NCI-H1436 (cell line): Measurements from ENCODE around the gene CCNDBP1.
"Not testable (repeated sequence)": the region's sequence is repeated elsewhere in the genome, so short reads cannot be mapped to it uniquely, and the experiment has no call there.

Experiments
- DNase-seq: peaks from one replicate; lab custom pipeline; 2025; lab: John Stamatoyannopoulos, UW

CCNDBP1 gene

DNA sequence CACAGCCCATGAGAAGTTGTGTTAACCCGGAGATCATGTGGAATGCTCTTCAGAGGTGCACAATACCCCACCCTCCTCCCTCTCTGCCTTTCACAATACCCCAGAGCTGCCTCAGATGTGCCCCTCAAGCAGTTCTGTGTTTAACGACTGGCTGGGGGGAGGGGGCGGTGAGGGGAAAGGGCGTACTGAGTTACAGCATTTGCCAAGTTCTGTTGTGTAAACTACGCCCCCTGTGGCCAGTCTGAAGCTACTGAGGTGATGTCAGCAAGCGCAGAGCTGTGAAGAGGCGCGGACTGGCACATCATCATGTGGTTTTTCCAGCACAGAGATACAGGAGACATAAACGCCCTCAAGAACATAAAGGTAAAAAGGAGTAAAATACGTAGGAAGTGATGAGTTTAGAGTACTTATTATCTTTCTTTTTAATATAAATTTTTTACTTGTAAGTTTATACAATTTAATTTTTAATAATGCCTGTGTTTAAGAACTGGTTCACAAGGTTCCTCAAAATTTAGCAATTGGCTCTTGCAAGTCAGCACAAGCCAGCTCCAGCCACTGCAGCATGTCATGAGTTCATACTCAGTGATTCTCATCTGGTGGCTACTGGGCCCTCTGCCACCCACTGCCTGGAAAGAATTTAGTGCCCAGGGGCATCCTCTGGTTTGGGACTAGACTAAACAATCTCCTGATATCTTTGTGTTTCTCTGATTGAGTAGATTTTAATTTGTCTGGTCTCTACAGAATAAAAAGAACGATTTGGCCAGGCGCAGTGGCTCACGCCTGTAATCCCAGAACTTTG, 33.9 kb downstream of the CCNDBP1 start:
- DNase-seq: peak; percentile 3

DNA sequence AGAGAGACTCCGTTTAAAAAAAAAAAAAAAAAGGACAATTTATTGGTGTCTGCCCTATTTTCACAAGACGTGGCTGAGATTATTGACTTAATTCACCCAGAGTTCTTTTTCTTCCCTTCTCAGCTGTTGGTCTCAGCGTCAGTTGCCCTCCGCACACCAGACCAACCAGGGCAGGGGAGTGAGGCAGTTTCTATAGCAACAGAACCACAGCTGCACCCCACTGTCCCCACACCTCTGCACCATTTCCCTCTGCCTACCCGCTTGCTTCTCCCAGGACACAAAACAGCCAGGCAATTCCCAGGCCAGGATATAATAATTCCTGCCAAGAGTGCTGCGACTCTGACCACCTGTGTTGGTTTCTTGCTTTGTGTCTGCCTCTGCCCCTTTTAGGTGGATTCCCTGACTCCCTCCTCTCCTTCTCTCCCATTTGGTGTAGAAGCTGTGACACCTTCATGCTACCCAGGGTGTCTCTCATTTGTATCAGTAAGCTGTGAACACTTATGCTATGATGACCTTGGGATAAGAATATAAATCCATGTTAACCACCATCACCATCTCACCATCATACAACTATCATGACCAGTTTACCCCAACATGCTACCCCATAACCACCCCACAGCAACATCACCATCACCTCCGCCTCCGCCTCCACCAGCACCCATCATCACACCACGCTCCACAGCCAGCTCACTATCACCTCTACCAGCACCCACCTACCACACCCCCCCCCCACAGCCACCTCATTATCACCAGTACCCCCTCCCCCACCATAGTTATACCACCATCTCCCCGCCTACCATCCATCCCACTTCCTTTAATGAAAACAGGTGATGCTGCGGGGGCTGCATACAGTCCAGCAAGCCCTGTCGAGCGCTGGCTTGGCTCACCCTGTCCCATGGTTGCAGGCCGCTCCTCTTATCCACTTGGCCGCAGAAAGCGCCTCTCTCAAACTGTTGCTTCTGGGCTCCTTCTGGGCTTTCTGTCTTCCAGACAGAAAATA, 35.0 kb downstream of the CCNDBP1 start:
- DNase-seq: no peak

DNA sequence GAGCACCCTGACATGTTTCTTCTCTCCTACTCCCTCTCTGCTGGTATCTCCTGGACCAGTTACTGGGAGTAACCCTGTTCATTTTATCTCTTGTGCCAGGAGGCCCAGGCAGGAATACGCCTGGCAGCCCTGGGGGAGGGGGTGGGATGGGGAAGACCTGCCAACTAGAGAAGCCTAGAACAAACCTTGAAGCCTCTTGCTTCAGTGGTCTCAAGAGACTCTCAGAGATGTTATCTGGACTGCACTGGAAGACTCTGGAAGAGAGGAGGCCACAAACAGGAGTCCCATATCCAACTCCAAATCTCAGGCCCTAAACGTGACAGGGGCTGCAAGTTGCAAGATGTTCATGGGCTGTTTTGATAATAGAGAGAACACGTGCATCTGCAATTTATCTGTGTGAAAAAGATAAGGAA, 35.8 kb downstream of the CCNDBP1 start, which contains the start of gene EPB42:
EPB42 (minus strand) TSS at position 28 of the 413 bp plus-strand sequence. CDS start 193 bp downstream, outside the sequence.
- no peak for DNase-seq

DNA sequence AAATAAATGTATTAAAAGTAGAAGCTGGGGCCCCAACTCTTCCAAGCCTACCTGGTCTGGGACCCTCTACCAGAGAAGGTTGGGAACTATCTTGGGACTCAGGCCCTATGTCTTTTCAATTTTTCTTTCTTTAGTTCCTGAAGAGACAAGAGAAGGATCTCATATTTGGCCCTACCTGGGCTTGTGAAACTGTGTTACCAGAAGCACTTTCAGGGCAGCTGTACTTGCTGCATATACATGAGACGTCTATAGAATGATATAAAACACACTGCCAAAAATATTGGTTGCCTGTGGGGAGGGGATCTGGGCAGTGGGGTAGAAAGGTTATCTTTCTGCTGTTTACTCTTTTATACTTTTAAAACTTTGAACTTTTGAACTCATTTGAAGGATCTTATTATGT, 36.2 kb downstream of the CCNDBP1 start:
- no peak for DNase-seq

DNA sequence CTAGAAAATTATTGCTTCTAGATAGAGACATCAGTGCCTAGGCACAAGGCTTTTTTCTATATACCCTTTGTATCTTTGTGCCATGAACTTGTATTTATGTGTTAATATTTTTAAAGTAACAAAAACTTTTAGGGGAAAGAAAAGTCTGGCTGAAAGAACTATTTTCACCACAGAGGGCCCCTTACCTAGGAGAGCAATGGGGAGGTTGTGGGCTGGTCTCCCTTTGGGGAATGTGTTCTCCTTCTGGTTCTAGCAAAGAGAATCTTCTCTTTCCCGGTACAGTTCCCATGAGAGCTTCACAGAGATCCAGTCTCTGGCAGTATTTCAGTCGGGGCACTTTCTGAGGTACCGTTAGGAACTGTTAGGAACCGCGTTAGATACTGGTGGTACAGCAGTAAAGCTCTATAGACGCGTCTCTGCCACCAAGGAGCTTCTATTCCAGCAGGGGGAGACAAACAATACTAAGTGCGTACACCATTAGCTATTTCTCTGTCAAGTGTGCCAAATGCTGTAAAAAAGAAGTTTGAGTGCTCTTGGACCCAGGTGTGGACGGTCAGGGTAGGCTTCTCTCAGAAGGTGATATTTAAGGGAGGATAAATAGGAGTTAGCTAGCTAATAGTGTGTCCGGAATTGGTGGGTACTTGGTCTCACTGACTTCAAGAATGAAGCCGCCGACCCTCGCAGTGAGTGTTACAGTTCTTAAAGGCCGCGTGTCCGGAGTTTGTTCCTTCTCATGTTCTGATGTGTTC, 40.2 kb downstream of the CCNDBP1 start:
- peak; percentile 33 for DNase-seq

DNA sequence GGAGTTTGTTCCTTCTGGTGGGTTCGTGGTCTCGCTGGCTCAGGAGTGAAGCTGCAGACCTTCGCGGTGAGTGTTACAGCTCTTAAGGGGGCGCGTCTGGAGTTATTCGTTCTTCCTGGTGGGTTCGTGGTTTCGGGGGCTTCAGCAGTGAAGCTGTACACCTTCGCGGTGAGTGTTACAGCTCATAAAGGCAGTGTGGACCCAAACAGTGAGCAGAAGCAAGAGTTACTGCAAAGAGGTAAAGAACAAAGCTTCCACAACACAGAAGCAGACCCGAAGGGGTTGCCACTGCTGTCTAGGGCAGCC, 40.7 kb downstream of the CCNDBP1 start:
- DNase-seq: not testable (repeated sequence)

DNA sequence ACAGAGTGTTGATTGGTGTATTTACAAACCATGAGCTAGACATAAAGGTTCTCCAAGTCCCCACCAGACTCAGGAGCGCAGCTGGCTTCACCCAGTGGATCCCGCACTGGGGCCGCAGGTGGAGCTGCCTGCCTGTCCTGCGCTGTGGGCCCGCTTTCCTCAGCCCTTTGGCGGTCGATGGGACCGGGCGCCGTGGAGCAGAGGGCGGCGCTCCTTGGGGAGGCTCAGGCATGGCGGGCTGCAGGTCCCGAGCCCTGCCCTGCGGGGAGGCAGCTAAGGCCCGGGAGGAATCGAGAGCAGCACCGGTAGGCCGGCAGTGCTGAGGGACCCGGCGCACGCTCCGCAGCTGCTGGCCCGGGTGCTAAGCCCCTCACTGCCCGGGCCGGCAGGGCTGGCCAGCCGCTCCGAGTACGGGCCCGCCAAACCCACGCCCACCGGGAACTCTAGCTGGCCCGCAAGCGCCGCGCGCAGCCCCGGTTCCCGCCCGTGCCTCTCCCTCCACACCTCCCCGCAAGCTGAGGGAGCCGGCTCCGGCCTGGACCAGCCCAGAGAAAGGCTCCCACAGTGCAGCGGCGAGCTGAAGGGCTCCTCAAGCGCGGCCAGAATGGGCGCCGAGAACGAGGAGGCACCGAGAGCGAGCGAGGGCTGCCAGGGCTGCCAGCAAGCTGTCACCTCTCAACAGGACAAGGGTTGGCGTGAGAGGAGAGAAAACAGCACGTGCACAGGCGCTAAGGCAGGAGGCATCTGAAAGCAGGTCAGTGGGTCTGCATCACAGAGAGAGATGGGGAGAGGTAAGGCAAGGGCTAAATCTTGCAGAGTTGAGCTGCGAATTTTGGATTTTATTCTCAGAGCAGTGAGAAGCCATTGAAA, 41.5 kb downstream of the CCNDBP1 start:
- no peak for DNase-seq

DNA sequence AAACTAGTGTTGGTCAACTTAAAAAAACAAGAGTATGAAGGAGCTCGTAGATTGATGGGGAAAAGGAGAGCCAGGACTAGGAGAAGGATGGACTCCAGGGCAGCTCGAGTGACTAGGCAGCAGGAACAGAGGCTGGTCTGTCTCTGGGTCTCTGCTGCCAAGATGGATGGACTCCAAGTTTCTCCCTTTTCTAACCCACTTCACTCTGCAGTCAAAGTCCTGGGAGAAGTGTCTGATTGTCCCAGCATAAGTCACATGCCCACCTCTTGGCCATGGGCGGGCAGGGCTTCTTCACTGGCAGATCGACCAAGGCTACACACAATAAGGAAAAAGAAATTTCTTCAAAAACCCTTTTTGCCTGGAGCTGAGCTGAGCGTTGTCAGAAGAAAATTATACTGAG, 44.8 kb downstream of the CCNDBP1 start:
- DNase-seq: no peak

DNA sequence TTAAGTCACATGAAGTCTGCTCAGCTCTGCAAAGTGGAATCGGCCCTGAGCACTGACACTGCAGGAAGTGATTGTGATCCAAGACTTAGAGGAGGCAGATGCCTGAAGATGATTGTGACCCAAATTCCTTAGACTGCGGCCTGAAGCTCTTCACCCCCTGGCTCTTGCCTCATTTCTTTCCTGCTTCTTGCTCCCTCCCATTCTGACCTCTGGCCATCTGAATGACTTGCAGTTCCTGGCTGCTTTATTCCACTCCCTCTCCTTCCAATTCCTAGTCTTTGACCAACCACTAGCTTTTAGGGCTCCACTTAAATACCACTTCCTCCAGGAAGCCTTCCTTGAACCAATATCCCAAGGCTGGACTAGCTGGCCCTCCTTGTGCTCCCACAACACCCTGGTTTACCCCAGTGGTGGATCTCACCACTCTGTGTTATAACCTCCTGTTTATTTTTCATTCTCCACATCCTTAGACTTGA, 45.5 kb downstream of the CCNDBP1 start:
- no peak for DNase-seq

DNA sequence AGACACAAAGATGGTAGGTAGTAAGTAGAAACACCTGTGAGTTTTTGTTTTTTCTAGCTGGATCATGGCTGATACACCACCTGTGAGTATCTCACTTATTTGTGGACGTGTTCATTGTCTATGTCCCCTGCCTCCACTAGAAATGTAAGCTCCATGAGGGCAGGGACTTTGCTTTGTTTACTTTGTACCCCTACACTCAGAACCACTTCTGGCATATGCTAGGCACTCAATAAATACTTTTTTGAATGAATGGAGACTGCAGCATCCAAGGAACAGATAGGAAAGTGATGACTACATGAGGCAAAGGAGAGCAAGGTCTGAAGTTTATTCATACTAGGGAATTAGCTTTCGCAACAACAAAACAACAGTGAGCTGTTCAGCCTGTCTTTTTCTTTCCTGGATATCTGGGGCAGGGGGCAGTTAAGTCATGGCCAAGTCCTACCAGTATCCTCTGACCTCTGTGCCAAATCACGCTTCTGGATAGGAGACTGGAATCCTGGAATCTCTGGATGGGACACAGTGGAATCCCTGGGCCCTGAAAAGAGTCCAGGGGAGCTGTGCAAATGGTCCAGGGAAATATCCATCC, 47.2 kb downstream of the CCNDBP1 start:
- no peak for DNase-seq

DNA sequence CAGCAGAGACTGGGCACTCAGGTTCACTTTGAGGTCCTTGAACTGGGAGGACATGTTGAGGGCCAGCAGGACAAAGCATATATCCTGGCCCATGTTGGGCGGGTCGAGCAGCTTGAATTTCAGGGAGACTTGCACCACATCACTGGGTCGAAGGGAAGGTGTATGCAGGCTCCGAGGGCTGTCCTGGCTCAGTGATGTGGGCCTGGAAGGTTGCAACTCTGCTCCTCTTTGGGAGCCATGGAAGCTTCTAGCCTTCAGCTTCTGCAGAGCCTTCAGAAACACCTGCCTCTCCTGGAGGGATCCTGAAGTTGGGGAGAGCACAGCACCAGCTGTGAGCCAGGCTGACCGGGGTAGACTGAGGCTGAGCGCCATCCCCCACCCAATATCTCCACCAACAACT, 50.3 kb downstream of the CCNDBP1 start:
- DNase-seq: no peak

DNA sequence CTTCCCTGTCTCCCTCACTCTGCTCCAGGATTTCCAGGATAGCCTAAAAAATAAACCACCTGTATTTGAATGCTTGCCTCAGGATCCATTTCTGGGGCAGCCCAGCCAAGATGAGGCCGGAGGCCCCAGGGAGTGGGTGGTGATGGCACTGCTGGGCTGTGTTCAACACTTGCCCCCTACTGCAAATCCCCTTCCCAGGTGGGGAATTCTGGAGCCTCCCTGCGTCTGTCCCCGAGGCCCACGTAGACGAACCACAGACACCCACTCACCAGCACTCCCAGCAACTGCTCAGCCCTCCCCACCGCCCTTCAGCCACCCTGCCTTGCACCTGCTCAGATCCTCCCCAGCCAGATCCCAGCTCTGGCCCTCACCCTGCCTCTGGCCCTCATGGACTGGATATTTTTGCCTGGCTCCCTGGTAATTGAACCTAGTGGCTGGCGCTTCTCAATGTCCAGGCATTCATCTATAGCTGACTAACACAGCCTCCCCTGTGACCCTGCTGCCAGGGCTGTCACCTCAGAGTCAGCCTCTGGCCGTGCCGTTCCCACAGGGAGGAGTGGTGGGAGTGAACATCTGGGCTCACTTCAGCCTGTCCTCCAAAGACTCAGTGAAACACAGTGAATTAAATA, 52.8 kb downstream of the CCNDBP1 start:
- DNase-seq: no peak

DNA sequence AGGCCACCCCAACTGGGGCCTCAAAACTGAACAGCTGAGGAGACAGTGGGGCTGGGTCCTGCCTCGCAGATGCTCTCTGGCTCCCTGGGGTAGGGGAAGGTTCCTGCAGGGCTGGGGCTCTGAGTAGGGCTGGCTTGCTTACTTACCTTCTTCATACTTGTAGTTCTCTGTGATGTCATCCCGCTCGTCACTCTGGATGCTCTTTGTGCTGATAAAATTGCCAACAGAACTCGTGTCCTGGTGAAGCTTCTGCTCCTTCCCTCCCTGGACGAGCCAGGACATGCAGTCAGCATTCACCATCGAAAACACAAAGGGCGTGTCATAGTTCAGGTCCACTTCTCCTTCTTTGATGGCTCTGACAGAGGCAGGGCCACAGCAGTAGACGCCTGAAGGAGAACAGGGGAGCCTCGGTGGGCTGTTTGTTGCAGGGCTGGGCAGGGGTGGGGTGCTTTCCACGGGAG, 53.5 kb downstream of the CCNDBP1 start:
- no peak for DNase-seq

DNA sequence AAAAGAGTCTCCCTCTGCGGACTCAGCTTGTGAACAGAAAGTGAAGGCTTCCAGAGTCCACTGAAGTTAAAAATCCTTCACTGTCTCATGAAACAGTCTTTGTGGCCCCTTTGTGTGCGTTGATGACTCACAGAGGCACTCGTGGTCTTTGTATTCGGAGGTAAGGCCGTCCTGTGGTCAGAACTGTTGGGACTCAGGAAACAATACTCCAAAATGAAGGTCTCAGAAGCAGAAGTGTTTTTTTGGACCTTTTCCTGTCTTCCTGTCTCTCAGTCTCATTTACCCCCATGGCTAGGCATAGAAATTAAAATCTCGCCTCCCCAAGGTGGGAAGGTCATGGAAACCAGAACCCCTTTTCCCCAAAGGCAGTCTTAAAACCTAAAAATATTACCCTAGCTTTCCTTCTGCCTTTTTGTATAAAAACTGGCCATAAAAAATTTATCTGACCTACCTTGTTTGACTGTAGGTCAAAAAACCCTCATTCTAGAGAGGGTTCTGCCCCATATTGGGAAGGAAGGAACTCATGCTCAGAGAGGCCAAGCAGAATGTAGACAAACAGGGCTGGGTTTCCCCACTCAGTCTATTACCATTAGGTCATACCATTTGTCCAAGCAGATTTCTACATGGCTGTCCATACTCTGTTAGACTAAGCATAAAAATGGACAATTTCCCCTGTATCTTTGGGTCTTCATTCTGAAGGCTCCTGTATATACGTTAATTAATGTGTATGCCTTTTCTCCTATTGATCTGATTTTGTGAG, 54.7 kb downstream of the CCNDBP1 start:
- DNase-seq: no peak

DNA sequence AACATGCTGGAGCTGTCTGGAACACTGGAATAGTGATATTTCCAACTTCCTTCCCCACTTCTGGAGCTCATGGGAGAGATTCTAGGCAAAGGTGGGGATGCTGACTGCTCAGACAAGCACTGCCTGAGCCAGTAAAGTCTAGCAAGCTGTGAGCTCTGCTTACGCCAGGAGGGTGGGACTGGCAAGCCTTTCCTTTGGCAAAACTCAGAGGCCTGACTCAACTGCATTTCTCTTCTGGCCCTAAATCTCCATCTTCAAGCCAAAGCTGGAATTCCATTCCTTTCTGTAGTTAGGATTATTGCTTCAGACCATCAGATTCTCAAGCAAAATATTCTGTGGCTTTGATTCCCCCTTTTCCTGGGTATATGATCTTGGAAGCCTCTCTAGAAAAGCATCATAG, 55.9 kb downstream of the CCNDBP1 start:
- no peak for DNase-seq

DNA sequence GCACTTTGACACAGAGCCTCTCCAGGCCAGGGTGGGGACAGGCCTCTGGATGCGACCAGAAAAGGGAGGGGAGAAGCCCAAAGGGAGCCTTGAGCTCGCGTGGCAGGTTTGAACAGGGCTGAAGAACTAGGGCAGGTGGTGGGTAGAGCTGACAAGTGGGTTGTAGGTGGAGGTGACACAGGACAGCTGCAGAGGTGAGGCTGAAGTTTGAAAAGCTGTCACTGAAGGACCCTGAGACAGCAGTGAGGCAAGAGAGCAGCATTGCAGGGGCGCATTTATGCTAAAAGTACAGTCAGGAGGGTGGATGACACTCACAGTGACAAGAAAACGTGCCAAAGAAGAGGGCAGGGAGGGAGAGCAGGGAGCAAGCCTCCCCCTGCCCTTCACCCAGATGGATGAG, 57.4 kb downstream of the CCNDBP1 start:
- DNase-seq: no peak

DNA sequence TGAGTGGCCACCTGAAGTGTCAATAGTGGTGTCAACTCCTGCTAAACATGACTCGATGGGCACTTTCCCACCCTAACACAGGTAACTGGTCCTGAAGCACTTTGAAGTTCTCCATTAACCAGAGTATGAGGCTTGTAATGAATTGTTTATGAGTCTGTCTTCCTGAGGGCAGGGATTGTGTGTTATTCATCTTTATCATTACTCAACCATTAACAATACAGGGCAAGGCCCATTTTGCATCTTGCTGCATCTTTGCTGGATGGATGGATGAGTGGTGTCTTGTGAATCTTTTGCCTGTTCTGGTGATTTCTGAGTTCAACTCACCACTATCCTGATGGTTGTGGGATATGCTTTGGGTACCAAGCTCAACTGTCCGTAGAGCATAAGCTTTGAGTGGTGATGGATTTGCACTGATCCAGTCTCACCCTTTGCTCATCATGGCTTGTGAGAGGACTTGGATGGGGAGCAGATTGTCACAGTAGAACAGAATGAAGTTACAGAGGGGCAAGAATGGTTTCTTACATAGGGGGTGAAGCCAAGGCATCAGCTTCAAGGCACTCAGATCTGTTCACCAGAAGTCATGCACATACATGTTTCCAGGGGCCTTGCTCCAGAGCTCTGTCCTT, 57.9 kb downstream of the CCNDBP1 start:
- no peak for DNase-seq

DNA sequence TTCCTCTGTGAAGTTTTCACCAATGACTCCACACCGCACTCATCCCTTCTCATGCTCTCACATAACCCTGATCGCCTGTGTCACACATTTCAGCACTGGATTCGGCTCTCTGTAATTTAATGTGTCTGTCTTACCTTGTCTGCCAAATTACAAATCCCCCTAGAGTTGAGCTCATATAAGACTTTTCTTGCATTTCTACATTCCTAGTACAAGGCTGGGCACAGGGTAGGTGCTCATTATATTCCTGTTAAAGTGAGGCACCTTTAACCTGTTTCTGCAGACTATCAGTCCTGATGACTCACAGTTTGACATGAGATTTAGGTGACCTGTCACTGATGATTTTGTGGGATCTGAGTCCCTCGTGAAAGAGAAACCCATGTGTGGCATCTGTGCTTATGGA, 58.9 kb downstream of the CCNDBP1 start:
- DNase-seq: no peak

DNA sequence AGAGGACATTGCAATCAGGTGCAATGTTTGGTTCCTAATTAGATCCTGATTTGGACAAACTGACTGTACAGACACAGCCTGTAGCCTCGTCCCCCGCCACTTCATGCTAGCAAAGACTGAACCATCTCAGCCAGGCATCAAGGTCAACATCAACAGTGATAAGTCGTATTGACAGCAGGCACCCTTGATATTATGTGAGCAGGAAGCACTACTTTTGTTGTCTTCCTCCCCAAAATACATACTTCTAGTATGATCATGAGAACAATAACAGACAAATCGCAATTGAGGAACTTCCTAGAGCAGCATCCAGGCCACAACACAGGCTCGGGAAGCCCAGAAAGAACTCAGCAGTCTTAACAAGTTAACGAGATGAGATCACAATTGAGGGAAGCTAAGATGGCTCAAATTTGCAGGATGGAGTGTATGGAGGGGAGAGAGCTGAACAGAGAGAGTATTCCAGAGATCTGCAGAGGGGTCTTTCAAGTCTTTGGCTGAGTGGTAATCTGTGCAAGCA, 61.1 kb downstream of the CCNDBP1 start:
- no peak for DNase-seq
